Spleen (tissue), 11 donors: Measurements from ENCODE around the gene SLIT1. TPM values are rescaled to one million over a fixed set of nuclear protein-coding genes. Genes with fewer than 3 reads are reported as not detected.
A peak's percentile ranks its signal among the peaks of the same experiment; 100 is the strongest.

Source experiments
- DNase-seq: peaks from one replicate; pipeline ENCODE4 v3.0.0-alpha.2; 2020
- H3K27ac ChIP-seq, 8 donors: fragments of 200-600 bp; sonication (generic) in 7 of 8; 1 replicate in 4 of 8; 2 replicates in 4 of 8; pipeline versions ENCODE4 v1.5.0 to v1.8.0; 2016 to 2021; ENCODE audit warnings: inconsistent platforms in 4 of 8, mild to moderate bottlenecking in 4 of 8, moderate library complexity in 1 of 8
- H3K27me3 ChIP-seq, 7 donors: fragments of 200-600 bp; sonication (generic) in 6 of 7; replicated peaks in 1 of 7; 1 replicate in 4 of 7; 2 replicates in 3 of 7; pipeline versions ENCODE4 v1.5.0 to v1.8.0; 2016 to 2021; ENCODE audit warnings: inconsistent platforms in 3 of 7, mild to moderate bottlenecking in 1 of 7
- H3K36me3 ChIP-seq, 6 donors: fragments of 200-600 bp; sonication (generic) in 5 of 6; 1 replicate in 4 of 6; 2 replicates in 2 of 6; pipeline versions ENCODE4 v1.5.0 to v1.8.0; 2016 to 2021; ENCODE audit warnings: inconsistent platforms in 2 of 6
- H3K4me1 ChIP-seq, 6 donors: fragments of 200-600 bp; sonication (generic) in 5 of 6; 1 replicate in 3 of 6; 2 replicates in 3 of 6; pipeline versions ENCODE4 v1.5.0 to v1.8.0; 2016 to 2021; ENCODE audit warnings: inconsistent platforms in 3 of 6
- H3K4me3 ChIP-seq, 8 donors: fragments of 200-600 bp; sonication (generic) in 7 of 8; 1 replicate in 4 of 8; 2 replicates in 4 of 8; pipeline versions ENCODE4 v1.5.0 to v1.8.0; 2016 to 2021; ENCODE audit warnings: inconsistent platforms in 4 of 8, mild to moderate bottlenecking in 4 of 8, moderate library complexity in 2 of 8
- H3K9me3 ChIP-seq, 8 donors: fragments of 200-600 bp; sonication (generic) in 7 of 8; 1 replicate in 4 of 8; 2 replicates in 4 of 8; pipeline versions ENCODE4 v1.5.0 to v1.8.0; 2016 to 2021; ENCODE audit warnings: inconsistent platforms in 4 of 8
- CTCF ChIP-seq, 11 experiments: fragments of 200-600 bp in 7 of 11; fragments of 450-650 bp in 4 of 11; sonication (generic) in 4 of 11; IDR thresholded peaks in 8 of 11; conservative IDR thresholded peaks in 3 of 11; 1 replicate in 7 of 11; 2 replicates in 4 of 11; pipeline versions ENCODE4 v1.4.0 to v1.8.0; 2016 to 2021; ENCODE audit warnings: antibody characterized with exemption in 11 of 11, inconsistent platforms in 4 of 11, mild to moderate bottlenecking in 1 of 11
- POLR2A ChIP-seq, 3 donors: fragments of 450-650 bp; IDR thresholded peaks; one replicate each; pipeline ENCODE4 v1.5.1; 2017; ENCODE audit warnings: antibody characterized with exemption in 3 of 3, mild to moderate bottlenecking in 1 of 3
- POLR2AphosphoS5 ChIP-seq, 3 donors: sonication (generic); formaldehyde crosslinking; IDR thresholded peaks; one replicate each; pipeline ENCODE4 v1.5.1; 2017; ENCODE audit warnings: antibody characterized with exemption in 3 of 3
- WGBS, 5 donors: extraction: QIAGEN DNeasy Blood & Tissue Kit in 3 of 5; methylation state at CpG; one replicate each; pipeline versions ENCODE4 v1.1.5 to v1.1.7; 2013 to 2018; 5-methylcytosine and 5-hydroxymethylcytosine counted together
- intact Hi-C: fragments of 100-400 bp; cut with DNase I; formaldehyde crosslinking; loops from one replicate; pipeline ENCODE4 v1.15.0; 2023; ENCODE audit warnings: low total_unique reads
- polyA plus RNA-seq, 3 donors: library from polyadenylated mRNA; stranded (reverse); fragments of 200-250 nt; gene quantifications; one replicate each; pipeline ENCODE4 v1.2.1, GENCODE V29; 2013
- total RNA-seq, 7 donors: library from RNA; depleted of rRNA in 3 of 7; stranded (reverse); fragments of >200 nt in 3 of 7; fragmentation: NEBNext Ultra II Directional in 4 of 7; extraction: Animal tissue kit (Norgen Biotek cat#: 25700) in 4 of 7; gene quantifications; one replicate each; pipeline versions ENCODE4 v1.1.0 to v1.2.1, GENCODE V29; 2016 to 2021
- donor health status: healthy with polysubstance abuse.
- donor health status: DM: no; HTN: no; CAD: no; lungs with moderate emphysema.
- donor health status: DM: no; HTN: no; CAD: no.
- donor health status: Bipolar disorder and iron deficiency.
- donor health status: healthy.
- donor health status: DM: no; HTN: no; CAD: no.
- donor health status: DM: yes; HTN: yes; CAD: no.

Gene SLIT1
- total and polyA plus RNA-seq, 10 donors, result 0.11 to 0.82 (median 0.52) TPM

- H3K27ac ChIP-seq, result no peak overlapping the region
- no peak for DNase-seq
- TF ChIP-seq POLR2AphosphoS5 (IDR thresholded peaks at IDR 0.05) (no peak), POLR2A (IDR thresholded peaks at IDR 0.05) (no peak), CTCF (IDR thresholded peaks at IDR 0.05 in 8 of 11, conservative IDR thresholded peaks at IDR 0.05 in 3 of 11) (no peak)
- intact Hi-C loops, result no loop called here
- 80 to 87% (median 82%) methylated on average over 6 of the region's 6 CpGs for WGBS, 5 donors
- H3K27me3 ChIP-seq, result peaks cover 0 to 75% (median 0%) of the 10 kb centered on the region in 7 donors
- no peaks in the 10 kb centered on the region for H3K9me3 ChIP-seq
- H3K4me3 ChIP-seq, result no peak overlapping the region
- H3K36me3 ChIP-seq, result no peaks in the 10 kb centered on the region
- H3K4me1 ChIP-seq, result peaks cover 6 to 27% (median 13%) of the 10 kb centered on the region in 6 donors
Observed at GRCh38 chr10:97097084-97097433, 88.7 kb downstream of the SLIT1 start.

GRCh38 chr10:97096261-97097083 lies 89.3 kb downstream of the SLIT1 start:
- H3K27me3 ChIP-seq, result peaks cover 0 to 81% (median 0%) of the 10 kb centered on the region in 7 donors
- intact Hi-C loops, result no loop called here
- DNase-seq, result no peak

GRCh38 chr10:97095701-97096260 lies 90.0 kb downstream of the SLIT1 start:
- no peak for DNase-seq
- WGBS, 5 donors, result 26 to 39% (median 30%) methylated on average over 9 to 11 of the region's 11 CpGs
- intact Hi-C loops, result no loop called here
- Histone ChIP-seq H3K4me3 (peak overlapping the region in 1 of 8 donors; percentile 21), H3K27ac (no peak overlapping the region), H3K9me3 (no peaks in the 10 kb centered on the region), H3K36me3 (no peaks in the 10 kb centered on the region), H3K27me3 (peaks cover 0 to 88% (median 0%) of the 10 kb centered on the region in 7 donors), H3K4me1 (peaks cover 6 to 27% (median 13%) of the 10 kb centered on the region in 6 donors)
- TF ChIP-seq POLR2A (IDR thresholded peaks at IDR 0.05) (no peak), CTCF (IDR thresholded peaks at IDR 0.05 in 8 of 11, conservative IDR thresholded peaks at IDR 0.05 in 3 of 11) (no peak), POLR2AphosphoS5 (IDR thresholded peaks at IDR 0.05) (no peak)

More at GRCh38 chr10:97096261-97097083, 89.3 kb downstream of the SLIT1 start:
- 23 to 28% (median 24%) methylated on average over 22 to 23 of the region's 23 CpGs for WGBS, 5 donors
- Histone ChIP-seq H3K4me3 (peak overlapping the region in 1 of 8 donors; percentile 21), H3K36me3 (no peaks in the 10 kb centered on the region), H3K4me1 (peaks cover 6 to 27% (median 13%) of the 10 kb centered on the region in 6 donors), H3K9me3 (no peaks in the 10 kb centered on the region), H3K27ac (no peak overlapping the region)
- TF ChIP-seq CTCF (IDR thresholded peaks at IDR 0.05 in 8 of 11, conservative IDR thresholded peaks at IDR 0.05 in 3 of 11) (no peak), POLR2AphosphoS5 (IDR thresholded peaks at IDR 0.05) (no peak), POLR2A (IDR thresholded peaks at IDR 0.05) (no peak)

GRCh38 chr10:97090644-97091043 lies 95.1 kb downstream of the SLIT1 start:
- intact Hi-C loops, result no loop called here
- no peak for TF ChIP-seq POLR2A (IDR thresholded peaks at IDR 0.05)
- TF ChIP-seq CTCF (IDR thresholded peaks at IDR 0.05 in 8 of 11, conservative IDR thresholded peaks at IDR 0.05 in 3 of 11), result no peak
- no peak for TF ChIP-seq POLR2AphosphoS5 (IDR thresholded peaks at IDR 0.05)
- H3K4me1 ChIP-seq, result peaks cover 2 to 8% (median 4%) of the 10 kb centered on the region in 6 donors
- no peak overlapping the region for H3K4me3 ChIP-seq
- no peaks in the 10 kb centered on the region for H3K9me3 ChIP-seq
- no peak overlapping the region for H3K27ac ChIP-seq
- H3K27me3 ChIP-seq, result peaks cover 0 to 96% (median 4%) of the 10 kb centered on the region in 7 donors
- no peak for DNase-seq
- WGBS, 5 donors, result 70 to 83% (median 81%) methylated on average over 4 to 9 of the region's 9 CpGs
- no peaks in the 10 kb centered on the region for H3K36me3 ChIP-seq
